WTC11 (cell line): ENCODE data around the gene MAP4.

Experiments used
- SMAD4 ChIP-seq: sonication (generic); formaldehyde crosslinking; IDR thresholded peaks from 2 replicates; pipeline ENCODE4 v1.8.0; 2022; ENCODE audit warnings: mild to moderate bottlenecking, missing genetic modification reagents
- ZBTB21 ChIP-seq: sonication (generic); formaldehyde crosslinking; IDR thresholded peaks from 2 replicates; pipeline ENCODE4 v1.8.1; 2023; ENCODE audit warnings: mild to moderate bottlenecking, missing genetic modification reagents, borderline replicate concordance
- ZNF232 ChIP-seq: sonication (generic); formaldehyde crosslinking; IDR thresholded peaks from 2 replicates; pipeline ENCODE4 v1.8.0; 2022; ENCODE audit warnings: mild to moderate bottlenecking, missing genetic modification reagents
- TF ChIP-seq, protein P1 (sequence below): sonication (generic); formaldehyde crosslinking; IDR thresholded peaks from 2 replicates; pipeline ENCODE4 v1.8.1; 2022; ENCODE audit warnings: low read depth, missing genetic modification reagents, borderline replicate concordance
- TF ChIP-seq, protein P2 (sequence below): sonication (generic); formaldehyde crosslinking; IDR thresholded peaks from 2 replicates; pipeline ENCODE4 v1.8.1; 2023; ENCODE audit warnings: mild to moderate bottlenecking, missing genetic modification reagents, moderate library complexity
- TF ChIP-seq, protein P3 (sequence below): fragments of 200-600 bp; IDR thresholded peaks from 2 replicates; pipeline ENCODE4 v1.8.0; 2022; ENCODE audit warnings: antibody characterized with exemption
- TF ChIP-seq, protein P4 (sequence below): sonication (generic); formaldehyde crosslinking; IDR thresholded peaks from 2 replicates; pipeline ENCODE4 v1.8.1; 2022; ENCODE audit warnings: mild to moderate bottlenecking, moderate library complexity, missing genetic modification reagents
- TF ChIP-seq, protein P5 (sequence below): sonication (generic); formaldehyde crosslinking; IDR thresholded peaks from 2 replicates; pipeline ENCODE4 v1.8.0; 2022; ENCODE audit warnings: mild to moderate bottlenecking, missing genetic modification reagents

DNA sequence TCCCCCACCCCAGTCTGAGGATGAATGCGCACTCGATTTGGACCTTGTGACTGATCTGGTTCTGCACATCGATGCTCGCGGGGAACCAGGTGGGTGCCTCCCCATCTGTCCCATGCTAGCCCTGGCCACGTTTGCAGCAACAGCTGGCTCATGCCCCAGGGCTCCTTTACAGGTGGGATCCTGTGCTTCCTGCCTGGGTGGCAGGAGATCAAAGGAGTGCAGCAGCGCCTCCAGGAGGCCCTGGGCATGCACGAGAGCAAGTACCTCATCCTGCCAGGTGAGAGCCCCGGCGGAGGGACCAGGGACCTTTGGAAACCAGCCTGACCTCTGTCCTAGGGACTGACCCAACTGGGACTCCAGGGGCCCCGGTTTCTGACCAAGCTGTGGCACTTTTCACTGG lies 169.0 kb downstream of the MAP4 start:
- TF ChIP-seq, protein P1, sequence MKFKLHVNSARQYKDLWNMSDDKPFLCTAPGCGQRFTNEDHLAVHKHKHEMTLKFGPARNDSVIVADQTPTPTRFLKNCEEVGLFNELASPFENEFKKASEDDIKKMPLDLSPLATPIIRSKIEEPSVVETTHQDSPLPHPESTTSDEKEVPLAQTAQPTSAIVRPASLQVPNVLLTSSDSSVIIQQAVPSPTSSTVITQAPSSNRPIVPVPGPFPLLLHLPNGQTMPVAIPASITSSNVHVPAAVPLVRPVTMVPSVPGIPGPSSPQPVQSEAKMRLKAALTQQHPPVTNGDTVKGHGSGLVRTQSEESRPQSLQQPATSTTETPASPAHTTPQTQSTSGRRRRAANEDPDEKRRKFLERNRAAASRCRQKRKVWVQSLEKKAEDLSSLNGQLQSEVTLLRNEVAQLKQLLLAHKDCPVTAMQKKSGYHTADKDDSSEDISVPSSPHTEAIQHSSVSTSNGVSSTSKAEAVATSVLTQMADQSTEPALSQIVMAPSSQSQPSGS (CRISPR knock-in tag) = no peak
- no peak for TF ChIP-seq ZBTB21 (CRISPR knock-in tag)
- TF ChIP-seq, protein P2, sequence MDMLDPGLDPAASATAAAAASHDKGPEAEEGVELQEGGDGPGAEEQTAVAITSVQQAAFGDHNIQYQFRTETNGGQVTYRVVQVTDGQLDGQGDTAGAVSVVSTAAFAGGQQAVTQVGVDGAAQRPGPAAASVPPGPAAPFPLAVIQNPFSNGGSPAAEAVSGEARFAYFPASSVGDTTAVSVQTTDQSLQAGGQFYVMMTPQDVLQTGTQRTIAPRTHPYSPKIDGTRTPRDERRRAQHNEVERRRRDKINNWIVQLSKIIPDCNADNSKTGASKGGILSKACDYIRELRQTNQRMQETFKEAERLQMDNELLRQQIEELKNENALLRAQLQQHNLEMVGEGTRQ (CRISPR knock-in tag) = no peak
- TF ChIP-seq, protein P3, sequence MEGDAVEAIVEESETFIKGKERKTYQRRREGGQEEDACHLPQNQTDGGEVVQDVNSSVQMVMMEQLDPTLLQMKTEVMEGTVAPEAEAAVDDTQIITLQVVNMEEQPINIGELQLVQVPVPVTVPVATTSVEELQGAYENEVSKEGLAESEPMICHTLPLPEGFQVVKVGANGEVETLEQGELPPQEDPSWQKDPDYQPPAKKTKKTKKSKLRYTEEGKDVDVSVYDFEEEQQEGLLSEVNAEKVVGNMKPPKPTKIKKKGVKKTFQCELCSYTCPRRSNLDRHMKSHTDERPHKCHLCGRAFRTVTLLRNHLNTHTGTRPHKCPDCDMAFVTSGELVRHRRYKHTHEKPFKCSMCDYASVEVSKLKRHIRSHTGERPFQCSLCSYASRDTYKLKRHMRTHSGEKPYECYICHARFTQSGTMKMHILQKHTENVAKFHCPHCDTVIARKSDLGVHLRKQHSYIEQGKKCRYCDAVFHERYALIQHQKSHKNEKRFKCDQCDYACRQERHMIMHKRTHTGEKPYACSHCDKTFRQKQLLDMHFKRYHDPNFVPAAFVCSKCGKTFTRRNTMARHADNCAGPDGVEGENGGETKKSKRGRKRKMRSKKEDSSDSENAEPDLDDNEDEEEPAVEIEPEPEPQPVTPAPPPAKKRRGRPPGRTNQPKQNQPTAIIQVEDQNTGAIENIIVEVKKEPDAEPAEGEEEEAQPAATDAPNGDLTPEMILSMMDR = no peak
- no peak for TF ChIP-seq SMAD4 (CRISPR knock-in tag)
- TF ChIP-seq, protein P4, sequence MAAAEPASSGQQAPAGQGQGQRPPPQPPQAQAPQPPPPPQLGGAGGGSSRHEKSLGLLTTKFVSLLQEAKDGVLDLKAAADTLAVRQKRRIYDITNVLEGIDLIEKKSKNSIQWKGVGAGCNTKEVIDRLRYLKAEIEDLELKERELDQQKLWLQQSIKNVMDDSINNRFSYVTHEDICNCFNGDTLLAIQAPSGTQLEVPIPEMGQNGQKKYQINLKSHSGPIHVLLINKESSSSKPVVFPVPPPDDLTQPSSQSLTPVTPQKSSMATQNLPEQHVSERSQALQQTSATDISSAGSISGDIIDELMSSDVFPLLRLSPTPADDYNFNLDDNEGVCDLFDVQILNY (CRISPR knock-in tag) = no peak
- no peak for TF ChIP-seq ZNF232 (CRISPR knock-in tag)
- TF ChIP-seq, protein P5, sequence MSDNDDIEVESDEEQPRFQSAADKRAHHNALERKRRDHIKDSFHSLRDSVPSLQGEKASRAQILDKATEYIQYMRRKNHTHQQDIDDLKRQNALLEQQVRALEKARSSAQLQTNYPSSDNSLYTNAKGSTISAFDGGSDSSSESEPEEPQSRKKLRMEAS (CRISPR knock-in tag) = no peak
